ELR (cell line): ENCODE measurements around the gene CYP51A1.
"Not testable (repeated sequence)": the region's sequence is repeated elsewhere in the genome, so short reads cannot be mapped to it uniquely, and the experiment has no call there.

Experiments used
- DNase-seq: peaks from one replicate; pipeline ENCODE4 v3.0.0-alpha.2; 2015; ENCODE audit warnings: low read depth

The CYP51A1 gene

GRCh38 chr7:92131093-92131492 is 3.2 kb downstream of the CYP51A1 start:
- no peak for DNase-seq

DNA sequence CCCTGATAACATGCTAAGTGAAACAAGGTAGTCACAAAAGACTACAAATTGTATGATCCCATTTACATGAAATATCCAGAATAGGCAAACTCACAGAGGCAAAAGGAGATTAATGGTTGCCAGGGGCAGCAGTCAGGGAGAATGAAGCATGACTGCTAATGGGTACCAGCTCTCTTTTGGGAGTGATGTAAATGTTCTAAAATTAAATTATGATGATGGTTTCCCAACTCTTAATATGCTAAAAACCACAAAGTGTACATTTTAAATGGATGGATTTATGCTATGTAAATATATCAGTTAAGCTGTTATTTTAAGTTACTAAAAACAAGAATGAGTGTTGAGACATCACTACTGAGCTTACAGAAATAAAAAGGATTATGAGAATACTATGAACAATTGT is 12.6 kb downstream of the CYP51A1 start:
- DNase-seq, result no peak

DNA sequence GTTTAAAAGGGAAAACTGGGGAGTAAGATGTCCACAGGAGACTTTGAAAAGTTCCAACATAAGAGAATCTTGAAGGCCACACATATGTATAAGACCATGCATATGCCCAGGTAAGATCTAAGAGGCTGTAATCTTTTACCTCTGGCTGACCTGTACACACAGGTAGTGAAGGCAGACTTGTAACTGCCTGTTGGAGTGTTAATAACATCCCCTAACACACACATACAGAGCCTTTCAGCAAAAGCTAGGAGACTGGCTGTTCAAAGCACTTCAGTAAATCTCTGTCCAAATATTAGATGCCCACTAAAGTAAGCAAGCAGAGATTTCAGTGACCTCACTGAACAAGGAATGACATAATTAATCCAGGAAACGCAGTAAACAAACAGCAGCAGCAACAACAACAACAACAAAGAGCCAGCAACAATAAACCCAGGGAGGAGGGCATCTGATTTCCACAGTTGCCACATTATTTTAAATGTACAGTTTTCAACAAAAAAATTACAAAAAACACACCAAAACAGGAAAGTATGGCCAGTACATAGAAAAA is 15.0 kb downstream of the CYP51A1 start:
- DNase-seq, result no peak

DNA sequence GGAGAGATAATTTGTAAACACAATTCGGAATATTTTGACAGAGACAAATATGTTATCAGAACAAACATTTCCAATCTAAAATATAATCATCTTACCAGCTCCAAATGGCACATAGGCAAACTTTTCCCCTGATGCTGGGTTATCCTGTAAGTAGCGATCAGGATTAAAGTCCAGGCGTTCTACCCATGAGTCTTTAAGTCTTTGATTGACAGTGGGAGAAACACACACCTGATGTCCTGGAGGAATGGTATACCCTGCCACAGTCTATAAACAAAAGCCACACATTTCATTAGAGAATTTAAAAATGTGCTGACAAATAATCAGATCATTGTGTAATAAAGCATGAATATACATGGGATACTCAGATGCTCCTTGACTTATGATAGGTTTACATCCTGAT is 17.3 kb downstream of the CYP51A1 start:
- DNase-seq, result no peak

- no peak for DNase-seq
Measured at GRCh38 chr7:92115821-92116220, 18.5 kb downstream of the CYP51A1 start.

DNA sequence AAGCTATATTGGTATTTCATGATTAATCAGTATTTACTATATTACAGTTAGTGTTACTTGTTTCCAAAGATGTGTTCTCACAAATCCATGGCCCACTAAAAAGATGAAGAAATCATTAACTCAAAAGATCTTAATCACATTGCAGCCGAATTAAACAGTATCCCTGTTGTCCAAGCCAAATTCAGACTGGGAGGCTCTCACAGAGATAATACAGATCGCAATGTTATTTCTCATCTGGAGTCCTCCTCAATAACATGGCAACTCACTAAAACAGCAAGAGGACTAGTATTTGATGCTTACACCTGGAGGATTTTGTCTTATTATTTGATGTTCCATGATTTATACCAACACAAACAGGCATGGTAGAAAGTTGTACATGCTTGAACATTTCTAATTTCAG is 23.4 kb downstream of the CYP51A1 start:
- no peak for DNase-seq

GRCh38 chr7:92108821-92109220 is 25.5 kb downstream of the CYP51A1 start:
- DNase-seq, result no peak

DNA sequence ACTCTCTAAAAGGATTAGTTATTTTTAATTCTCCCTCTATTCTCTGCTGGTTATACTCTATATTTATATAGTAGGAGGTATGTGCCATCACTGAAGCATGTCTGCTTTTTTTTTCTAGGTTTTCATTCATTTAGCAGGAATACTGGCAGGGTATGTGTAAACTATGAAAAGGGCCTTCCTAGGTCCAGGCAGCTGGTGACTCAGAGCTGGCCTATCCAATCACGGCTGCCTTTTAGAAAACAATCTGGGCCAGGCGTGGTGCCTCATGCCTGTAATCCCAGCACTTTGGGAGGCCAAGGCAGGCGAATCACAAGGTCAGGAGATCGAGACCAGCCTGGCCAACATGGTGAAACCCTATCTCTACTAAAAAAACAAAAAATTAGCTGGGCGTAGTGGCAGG is 31.4 kb downstream of the CYP51A1 start:
- peak; percentile 44 for DNase-seq

DNA sequence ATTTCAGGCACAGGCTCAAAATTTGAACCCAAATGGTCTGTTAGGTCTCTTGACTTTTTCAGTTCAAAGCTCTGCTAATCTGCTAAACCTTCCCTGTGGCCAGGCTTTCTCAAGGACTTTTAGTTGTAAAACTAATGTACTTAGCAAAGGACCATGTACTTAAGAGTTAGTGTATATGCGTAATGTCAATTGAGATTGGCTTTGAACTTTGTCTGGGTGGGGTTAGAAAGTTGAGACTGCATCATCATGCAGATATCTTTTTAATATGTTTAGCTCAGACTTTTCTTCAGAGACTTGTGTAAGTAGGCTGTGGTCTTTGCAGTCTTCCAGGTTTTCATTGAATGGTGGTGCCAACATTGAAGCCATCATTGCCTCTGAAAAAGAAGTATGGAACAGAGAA is 33.7 kb downstream of the CYP51A1 start:
- DNase-seq, result no peak

DNA sequence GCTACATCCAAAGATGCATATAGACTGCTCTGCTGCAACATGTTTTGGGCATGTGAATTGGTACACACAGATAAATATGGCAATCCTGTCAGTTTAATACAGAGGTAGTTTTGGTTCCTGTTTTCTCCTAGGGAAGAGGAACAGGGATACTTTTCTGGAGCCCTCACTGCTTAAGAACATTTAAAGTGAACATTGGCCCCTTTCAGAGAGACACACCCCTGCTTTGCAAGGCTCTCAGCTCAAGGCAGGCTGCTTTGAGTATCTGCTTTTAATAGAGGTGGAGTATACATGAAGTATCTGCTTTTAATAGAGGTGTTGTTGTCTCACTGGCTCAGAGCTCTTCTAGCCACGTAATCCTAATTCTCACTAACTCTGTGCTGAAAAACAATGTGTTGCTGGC is 38.9 kb downstream of the CYP51A1 start:
- DNase-seq, result no peak

- no peak for DNase-seq
Measured at GRCh38 chr7:92092210-92092609, 42.1 kb downstream of the CYP51A1 start.

- no peak for DNase-seq
Measured at GRCh38 chr7:92088266-92088665, 46.0 kb downstream of the CYP51A1 start.

GRCh38 chr7:92083922-92084321 is 50.4 kb downstream of the CYP51A1 start:
- not testable (repeated sequence) for DNase-seq

- no peak for DNase-seq
Measured at GRCh38 chr7:92076509-92076908, 57.8 kb downstream of the CYP51A1 start.

GRCh38 chr7:92075455-92076158 is 58.7 kb downstream of the CYP51A1 start:
- DNase-seq, result peak; percentile 2

GRCh38 chr7:92072708-92073107 is 61.6 kb downstream of the CYP51A1 start:
- no peak for DNase-seq

GRCh38 chr7:92072121-92072520 is 62.2 kb downstream of the CYP51A1 start:
- DNase-seq, result no peak

GRCh38 chr7:92071032-92071431 is 63.2 kb downstream of the CYP51A1 start:
- no peak for DNase-seq

DNA sequence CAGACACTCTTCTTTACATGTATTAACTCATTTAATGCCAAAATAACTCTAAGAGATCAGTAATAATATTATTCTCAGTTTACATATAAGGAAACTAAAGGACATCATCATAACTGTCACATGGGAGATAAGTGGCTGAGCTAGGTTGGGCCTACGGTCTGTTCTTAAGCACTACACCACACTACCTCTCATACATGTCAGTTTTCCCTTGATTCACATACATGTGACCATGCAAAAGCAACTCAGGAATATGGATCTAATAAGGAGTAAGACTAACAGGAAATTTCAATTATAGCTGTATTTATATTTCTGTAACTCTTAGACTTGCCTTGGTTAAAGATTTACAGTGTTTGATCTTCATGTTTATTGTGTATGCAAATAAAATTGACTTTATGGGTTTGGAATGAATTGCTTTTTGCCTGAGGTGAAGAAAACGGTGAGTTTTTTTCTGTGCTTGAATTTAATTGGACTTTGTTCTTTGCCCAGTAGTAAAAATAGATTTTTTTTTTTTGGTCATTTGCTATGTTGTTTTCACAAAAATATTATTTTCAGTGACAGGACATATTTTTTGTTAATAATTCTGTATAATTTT is 69.7 kb downstream of the CYP51A1 start:
- DNase-seq, result no peak
